GM12878 (cell line): ENCODE data around the gene PMAIP1. TPM values are rescaled to one million over a fixed set of nuclear protein-coding genes. Genes with fewer than 3 reads are reported as not detected.

ENCODE experiments used
- ATAC-seq: fragments of 200-7000 bp; cut with Tn5 transposase; 3 replicates; pipeline ENCODE4 v1.9.1; 2020; ENCODE audit warnings: mild to moderate bottlenecking, moderate library complexity
- BruUV-seq: library from RNA; stranded (reverse); fragments of 400-500 nt; replicated peaks from 2 replicates; lab custom pipeline; 2021; lab: Mats Ljungman, UMichigan
- CTCF ChIA-PET: fragments of 300-600 bp; sonication (Branson Sonifier 250); formaldehyde crosslinking; extraction: SDS; loops from one replicate; lab custom pipeline; 2021; ENCODE audit warnings: inconsistent platforms; lab: Yijun Ruan, JAX
- POLR2A ChIA-PET: fragments of 350-600 bp; formaldehyde crosslinking; extraction: SDS; loops from one replicate; lab custom pipeline; 2021; ENCODE audit warnings: inconsistent platforms; lab: Charles Lee
- RAD21 ChIA-PET: fragments of 300-600 bp; sonication (Branson Sonifier 250); formaldehyde crosslinking; loops from one replicate; lab custom pipeline; 2023; ENCODE audit warnings: antibody characterized with exemption; ENCODE audit not compliant: unreplicated experiment; lab: Charles Lee
- SMC1A ChIA-PET: fragments of 300-600 bp; sonication (Branson Sonifier 250); formaldehyde crosslinking; loops from one replicate; lab custom pipeline; 2023; ENCODE audit not compliant: unreplicated experiment, uncharacterized antibody; lab: Charles Lee
- DNase-seq: peaks from one replicate; pipeline ENCODE4 v3.0.0-alpha.2; 2011; ENCODE audit warnings: low read depth, low spot score
- FAIRE-seq: peaks from 3 replicates; lab custom pipeline; 2011; peaks lifted over from hg19 to GRCh38; lab: Jason Lieb, UNC
- H2AFZ ChIP-seq: 2 replicates; pipeline ENCODE4 v1.6.0; 2011; ENCODE audit warnings: low read depth, low read length, control low read depth; ENCODE audit not compliant: control insufficient read depth
- H3K27ac ChIP-seq: 2 replicates; pipeline ENCODE4 v1.5.1; 2011; ENCODE audit warnings: control low read depth; ENCODE audit not compliant: control insufficient read depth, insufficient read depth
- H3K27me3 ChIP-seq, 2 experiments: replicated peaks in 1 of 2; 2 replicates each; pipeline versions ENCODE4 v1.6.0 to v1.6.1; 2011; ENCODE audit warnings: low read length in 1 of 2; ENCODE audit not compliant: control insufficient read depth in 2 of 2, insufficient read depth in 2 of 2
- H3K36me3 ChIP-seq, 2 experiments: 2 replicates each; pipeline ENCODE4 v1.5.1; 2011; ENCODE audit warnings: low read length in 1 of 2; ENCODE audit not compliant: control insufficient read depth in 2 of 2, insufficient read depth in 2 of 2
- H3K4me1 ChIP-seq: 2 replicates; pipeline ENCODE4 v1.6.1; 2011; ENCODE audit warnings: mild to moderate bottlenecking, low read length, moderate library complexity, mixed read lengths; ENCODE audit not compliant: control insufficient read depth, insufficient read depth
- H3K4me2 ChIP-seq: 2 replicates; pipeline ENCODE4 v1.6.0; 2011; ENCODE audit warnings: control low read depth; ENCODE audit not compliant: control insufficient read depth, insufficient read depth
- H3K4me3 ChIP-seq: fragments of 200-600 bp; sonication (generic); 2 replicates; pipeline ENCODE4 v1.5.1; 2016
- H3K79me2 ChIP-seq: 2 replicates; pipeline ENCODE4 v1.6.0; 2011; ENCODE audit warnings: low read length; ENCODE audit not compliant: control insufficient read depth, insufficient read depth
- H3K9ac ChIP-seq: 2 replicates; pipeline ENCODE4 v1.8.0; 2011; ENCODE audit warnings: low read length, control low read depth, mixed read lengths; ENCODE audit not compliant: control insufficient read depth, insufficient read depth
- H3K9me3 ChIP-seq: replicated peaks from 3 replicates; pipeline ENCODE4 v1.5.1; 2011; ENCODE audit warnings: mild to moderate bottlenecking, low read length; ENCODE audit not compliant: control insufficient read depth, insufficient read depth
- H4K20me1 ChIP-seq: 2 replicates; pipeline ENCODE4 v1.6.0; 2011; ENCODE audit not compliant: control insufficient read depth, insufficient read depth
- CUX1 ChIP-seq: IDR thresholded peaks from 2 replicates; pipeline ENCODE4 v1.6.1; 2012; ENCODE audit warnings: improper control_type of control experiment, low read depth, low read length; ENCODE audit not compliant: insufficient replicate concordance
- E4F1 ChIP-seq: fragments of 450-650 bp; IDR thresholded peaks from 2 replicates; pipeline ENCODE4 v1.6.1; 2018; ENCODE audit warnings: borderline replicate concordance, mild to moderate bottlenecking; ENCODE audit not compliant: partially characterized antibody
- IRF3 ChIP-seq: fragments of 450-650 bp; IDR thresholded peaks from 2 replicates; pipeline ENCODE4 v1.6.1; 2014; ENCODE audit warnings: mild to moderate bottlenecking
- MEF2B ChIP-seq: fragments of 450-650 bp; IDR thresholded peaks from 2 replicates; pipeline ENCODE4 v1.6.1; 2018; ENCODE audit warnings: mild to moderate bottlenecking, moderate library complexity; ENCODE audit not compliant: partially characterized antibody, poor library complexity, severe bottlenecking
- SIX5 ChIP-seq: IDR thresholded peaks from 2 replicates; pipeline ENCODE4 v1.6.1; 2011; ENCODE audit warnings: mild to moderate bottlenecking, low read depth, low read length, moderate library complexity; ENCODE audit not compliant: severe bottlenecking
- ZBTB40 ChIP-seq: fragments of 450-650 bp; IDR thresholded peaks from 2 replicates; pipeline ENCODE4 v1.6.1; 2016; ENCODE audit warnings: mild to moderate bottlenecking, moderate library complexity, borderline replicate concordance
- ZNF384 ChIP-seq: IDR thresholded peaks from 2 replicates; pipeline ENCODE4 v1.6.1; 2012; ENCODE audit warnings: low read depth, mild to moderate bottlenecking, low read length, improper control_type of control experiment, borderline replicate concordance
- WGBS: methylation state at CpG from one replicate; pipeline ENCODE4 v1.1.6; 2016; ENCODE audit warnings: low lambda C conversion rate; ENCODE audit not compliant: insufficient replicate concordance, insufficient coverage; ENCODE audit errors: missing lambda C conversion rate; 5-methylcytosine and 5-hydroxymethylcytosine counted together
- in situ Hi-C: fragments of 300-500 bp; cut with MboI; formaldehyde crosslinking; loops from 9 replicates; pipeline ENCODE4 v1.14.3; 2018; ENCODE audit warnings: mixed read lengths
- intact Hi-C: fragments of 100-400 bp; cut with micrococcal nuclease; formaldehyde crosslinking; loops from one replicate; pipeline ENCODE4 v1.14.2; 2022; ENCODE audit not compliant: unreplicated experiment
- polyA plus RNA-seq, 11 experiments: library from polyadenylated mRNA; depleted of rRNA in 4 of 11; unstranded in 6 of 11; stranded (reverse) in 5 of 11; fragments of >200 nt; fragmentation: Nextera tagmentation in 4 of 11; fragmentation: Illumina TruSeq in 1 of 11; extraction: Ambion mirVana in 4 of 11; extraction: Trizol in 1 of 11; gene quantifications; 1 replicate in 1 of 11; 2 replicates in 10 of 11; pipeline versions ENCODE4 v1.2.1 to v1.2.3, GENCODE V29; 2011 to 2016; ENCODE audit warnings: inconsistent platforms in 2 of 11, missing spikeins in 2 of 11, low read depth in 1 of 11
- total RNA-seq, 4 experiments: library from RNA; depleted of rRNA in 3 of 4; stranded (reverse); fragments of >200 nt in 3 of 4; fragmentation: Illumina TruSeq in 1 of 4; extraction: Trizol in 1 of 4; gene quantifications; 2 replicates each; pipeline versions ENCODE4 v1.2.1 to v1.2.3, GENCODE V29; 2013 to 2021

Gene PMAIP1
- total and polyA plus RNA-seq, 10 of the 15 experiments (the other 5 are each of a cell fraction or from before 2014, with no cell fraction given), result 74.0 to 219 (median 112) TPM

GRCh38 chr18:59918320-59918755 lies 18.5 kb downstream of the PMAIP1 start (continued):
- TF ChIP-seq CUX1 (no peak), IRF3 (no peak), ZNF384 (no peak)

GRCh38 chr18:59918997-59919396 lies 19.2 kb downstream of the PMAIP1 start:
- ChIA-PET RAD21 (interaction anchor here (0.8 to 5.0 kb wide), 17 partner anchors 9 to 102 kb away, joined by 3 to 83 read pairs (median 5); no protein-coding TSS in a partner anchor), POLR2A (interaction anchor here (0.7 to 2.5 kb wide), 11 partner anchors 8 to 72 kb away, joined by 3 to 32 read pairs (median 6); partner anchors contain the start of gene PMAIP1), CTCF (interaction anchor here (0.6 to 3.8 kb wide), 12 partner anchors 8 to 158 kb away, joined by 3 to 47 read pairs (median 6); no protein-coding TSS in a partner anchor), SMC1A (interaction anchor here (0.6 to 12.5 kb wide), 19 partner anchors 8 to 83 kb away, joined by 3 to 289 read pairs (median 7); partner anchors contain the start of gene PMAIP1)
- Histone ChIP-seq H2AFZ (no peak overlapping the region), H3K27ac (peak overlapping the region; percentile 74), H3K9ac (no peak overlapping the region), H3K4me3 (no peak overlapping the region), H4K20me1 (no peaks in the 10 kb centered on the region), H3K79me2 (no peaks in the 10 kb centered on the region), H3K4me2 (no peak overlapping the region), H3K9me3 (no peaks in the 10 kb centered on the region), H3K27me3 (no peaks in the 10 kb centered on the region), H3K4me1 (peaks cover 52% of the 10 kb centered on the region), H3K36me3 (no peaks in the 10 kb centered on the region)
- DNase-seq (no peak), FAIRE-seq (no peak), ATAC-seq (no peak)
- BruUV-seq, result no TSS peak
- in situ Hi-C loops (loop anchor here (25.0 kb wide), 2 partner anchors 1257 to 1357 kb away; partner anchors contain the start of gene MALT1), intact Hi-C loops (no loop called here)
- WGBS, result 90% methylated on average over 6 of the region's 6 CpGs
- TF ChIP-seq SIX5, result no peak
- no peak for TF ChIP-seq E4F1
- TF ChIP-seq MEF2B, result no peak
- no peak for TF ChIP-seq ZBTB40
